A549 treated with RU486 at 1 μM for 4 hours (cell line): ENCODE data around the gene PLEKHH1. TPM values are rescaled to one million over a fixed set of nuclear protein-coding genes. Genes with fewer than 3 reads are reported as not detected.

Experiments used
- total RNA-seq: library from RNA; stranded (reverse); fragments of 200-300 nt; extraction: Qiagen RNA extraction; gene quantifications from 5 replicates; pipeline ENCODE4 v1.2.3, GENCODE V29; 2022; ENCODE audit warnings: low read depth

The PLEKHH1 gene
- 2.8 to 3.6 TPM (median 3.3 TPM) in 5 replicates for total RNA-seq

DNA sequence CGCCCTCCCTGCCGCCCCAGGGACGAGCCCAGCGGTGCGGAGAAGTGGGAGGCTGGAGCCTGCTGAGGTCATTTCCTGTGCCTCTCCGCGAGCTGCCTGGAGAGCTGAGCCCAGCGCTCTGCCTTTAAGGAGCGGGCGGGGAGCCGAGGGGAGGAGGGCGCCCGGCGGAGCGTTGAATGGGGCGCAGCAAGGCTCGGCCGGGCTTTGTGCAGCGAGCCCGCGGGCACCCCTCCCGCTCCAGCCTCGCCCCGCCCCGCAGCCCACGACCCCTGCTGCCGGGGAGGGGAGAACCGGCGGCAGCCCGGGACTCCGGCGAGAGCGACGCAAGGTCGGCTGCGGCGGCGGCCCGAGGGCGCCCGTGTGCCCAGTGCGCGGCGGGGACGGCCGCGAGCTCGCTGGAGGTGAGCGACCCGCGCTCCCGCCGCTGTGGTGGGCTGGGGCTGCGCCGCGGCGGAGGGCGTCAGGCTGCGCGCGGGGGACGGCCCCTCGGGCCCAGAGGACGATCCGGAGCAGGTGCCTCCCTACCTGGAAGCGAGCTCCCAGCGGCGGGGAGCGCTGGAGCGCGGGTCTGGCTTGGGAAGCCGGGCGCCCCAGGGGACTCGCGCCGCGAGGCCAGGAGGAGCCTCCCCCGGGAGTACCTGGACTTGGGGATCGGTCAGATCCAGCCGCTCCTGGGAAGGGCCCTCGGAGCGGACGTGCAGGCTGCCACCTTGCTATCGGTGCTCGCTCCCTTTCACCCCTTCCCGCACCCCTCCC, at the start of gene PLEKHH1:
Gene PLEKHH1, plus strand, starts transcription at position 293 of the 756 bp plus-strand sequence. CDS start 8,578 bp downstream, outside the sequence.

DNA sequence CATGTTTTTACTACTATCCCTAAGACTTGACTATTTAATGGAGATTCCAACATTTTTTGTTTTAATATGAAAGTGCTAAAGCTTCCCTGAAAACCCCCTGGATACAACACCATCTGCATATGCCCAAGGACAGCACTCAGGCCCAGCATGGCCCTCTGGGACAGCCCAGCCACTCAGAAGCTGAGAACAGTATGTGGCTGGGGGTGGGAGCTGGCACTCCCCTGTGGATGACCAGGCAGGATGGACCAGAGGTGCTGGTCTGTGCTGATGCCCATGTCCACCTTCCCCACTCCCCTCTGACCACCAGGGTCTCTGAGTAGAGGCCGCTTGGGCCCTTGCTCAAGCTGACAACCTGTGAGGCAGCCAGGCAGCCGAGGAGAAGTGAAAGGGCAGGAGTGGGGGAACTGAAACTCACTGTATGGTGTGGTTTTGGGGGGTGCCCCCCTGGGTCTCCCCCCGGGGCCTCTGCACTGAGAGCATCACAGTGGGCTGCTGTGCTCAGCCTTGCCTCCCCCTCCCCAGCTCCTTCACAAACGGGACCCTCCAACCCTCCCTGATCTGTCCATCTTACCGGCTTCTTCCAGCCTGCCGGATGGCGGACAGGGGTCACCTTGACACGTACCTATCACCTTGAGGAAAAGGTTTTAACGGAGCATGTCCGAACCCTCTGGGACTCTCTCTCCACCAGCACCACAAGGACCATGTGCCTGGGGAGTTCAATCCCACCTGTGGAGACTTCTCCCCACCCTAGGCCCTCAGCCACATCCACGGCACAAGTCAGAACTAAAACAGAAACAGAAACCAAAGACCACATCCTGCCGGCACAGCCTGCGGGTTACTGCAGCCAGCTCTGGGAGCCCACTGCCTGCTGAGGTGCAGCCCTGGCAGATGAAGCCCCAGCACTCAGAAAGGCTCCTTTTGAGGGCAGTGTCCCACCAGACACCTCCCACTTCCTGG, 44.9 kb upstream of the PLEKHH1 start, which contains the start of gene TMEM229B:
Gene TMEM229B, minus strand, starts transcription at position 785 of the 957 bp plus-strand sequence. CDS start 14,798 bp downstream, outside the sequence.

GRCh38 chr14:67599698-67600561, 66.8 kb downstream of the PLEKHH1 start, which contains the start of gene PIGH:
PIGH (minus strand) TSS chr14:67600268; CDS start chr14:67600203, 65 bp downstream.

GRCh38 chr14:67619446-67620216, 86.5 kb downstream of the PLEKHH1 start, which contains the start of gene ARG2:
ARG2 (plus strand) TSS chr14:67619920; CDS start chr14:67619978, 58 bp downstream.

Other genes with a start within 250 kb of the PLEKHH1 start
- 73.4 to 127 TPM (median 79.4 TPM) in 5 replicates for gene ATP6V1D, start 173.5 kb upstream of the PLEKHH1 start, total RNA-seq
- gene EIF2S1, start 173.0 kb upstream of the PLEKHH1 start, total RNA-seq = 226 to 380 TPM (median 257 TPM) in 5 replicates
- gene PLEK2, start 121.1 kb upstream of the PLEKHH1 start, total RNA-seq = 22.6 to 30.6 TPM (median 24.8 TPM) in 5 replicates
- 0.22 to 0.34 TPM (median 0.28 TPM) in 5 replicates for gene TMEM229B, start 44.6 kb upstream of the PLEKHH1 start, total RNA-seq
- 17.2 to 26.6 TPM (median 19.7 TPM) in 5 replicates for gene PIGH, start 67.0 kb downstream of the PLEKHH1 start, total RNA-seq
- 1.3 to 2.0 TPM (median 1.8 TPM) in 5 replicates for gene ARG2, start 86.6 kb downstream of the PLEKHH1 start, total RNA-seq
- 82.7 to 111 TPM (median 85.9 TPM) in 5 replicates for gene VTI1B, start 141.3 kb downstream of the PLEKHH1 start, total RNA-seq
- gene RDH11, start 162.5 kb downstream of the PLEKHH1 start, total RNA-seq = 65.4 to 67.4 TPM (median 65.7 TPM) in 5 replicates
- gene RDH12, start 168.6 kb downstream of the PLEKHH1 start, total RNA-seq = not detected in 5 replicates